COR-L47 (cell line): ENCODE results near the gene FBXW5.

Source experiments
- DNase-seq: peaks from one replicate; lab custom pipeline; 2025; lab: John Stamatoyannopoulos, UW

The FBXW5 gene

GRCh38 chr9:136977649-136978072 is 33.1 kb upstream of the FBXW5 start:
- no peak for DNase-seq

GRCh38 chr9:136977223-136977622 is 32.7 kb upstream of the FBXW5 start, which contains the start of gene PTGDS:
PTGDS (plus strand) TSS chr9:136977504; CDS start chr9:136977579, 75 bp downstream.
- DNase-seq, result no peak

- DNase-seq, result no peak
These were observed 31.1 kb upstream of the FBXW5 start for GRCh38 chr9:136975644-136976043.

GRCh38 chr9:136974817-136975535 is 30.4 kb upstream of the FBXW5 start:
- no peak for DNase-seq

GRCh38 chr9:136973618-136974617 is 29.4 kb upstream of the FBXW5 start:
- DNase-seq, result no peak

- no peak for DNase-seq
These were observed 28.2 kb upstream of the FBXW5 start for GRCh38 chr9:136972743-136973142.

- DNase-seq, result no peak
These were observed 27.8 kb upstream of the FBXW5 start for GRCh38 chr9:136972335-136972734.

GRCh38 chr9:136971746-136972145 is 27.2 kb upstream of the FBXW5 start:
- DNase-seq, result no peak

GRCh38 chr9:136970361-136970760 is 25.8 kb upstream of the FBXW5 start:
- no peak for DNase-seq

GRCh38 chr9:136969774-136970173 is 25.2 kb upstream of the FBXW5 start:
- DNase-seq, result no peak

- DNase-seq, result no peak
These were observed 24.6 kb upstream of the FBXW5 start for GRCh38 chr9:136969150-136969549.

- no peak for DNase-seq
These were observed 24.0 kb upstream of the FBXW5 start for GRCh38 chr9:136968333-136969127.

- no peak for DNase-seq
These were observed 21.4 kb upstream of the FBXW5 start for GRCh38 chr9:136965771-136966484.

GRCh38 chr9:136964833-136965422 is 20.4 kb upstream of the FBXW5 start:
- DNase-seq, result no peak

- peak; percentile 44 for DNase-seq
These were observed 19.7 kb upstream of the FBXW5 start for GRCh38 chr9:136964171-136964689.

- no peak for DNase-seq
These were observed 19.2 kb upstream of the FBXW5 start for GRCh38 chr9:136963751-136964150.

GRCh38 chr9:136963341-136963740 is 18.8 kb upstream of the FBXW5 start:
- no peak for DNase-seq

- DNase-seq, result no peak
These were observed 18.2 kb upstream of the FBXW5 start for GRCh38 chr9:136962701-136963248.

GRCh38 chr9:136962163-136962562 is 17.6 kb upstream of the FBXW5 start:
- DNase-seq, result no peak

- no peak for DNase-seq
These were observed 16.9 kb upstream of the FBXW5 start for GRCh38 chr9:136961279-136962065.
